Measurements from ENCODE around the gene IMPDH2. TPM values are rescaled to one million over a fixed set of nuclear protein-coding genes. Genes with fewer than 3 reads are reported as not detected.
A peak's percentile ranks its signal among the peaks of the same experiment; 100 is the strongest.
"Not testable (repeated sequence)": the region's sequence is repeated elsewhere in the genome, so short reads cannot be mapped to it uniquely, and the experiment has no call there.

The IMPDH2 gene
- total RNA-seq, 1 experiment from 2014 or later: 591 TPM

DNA sequence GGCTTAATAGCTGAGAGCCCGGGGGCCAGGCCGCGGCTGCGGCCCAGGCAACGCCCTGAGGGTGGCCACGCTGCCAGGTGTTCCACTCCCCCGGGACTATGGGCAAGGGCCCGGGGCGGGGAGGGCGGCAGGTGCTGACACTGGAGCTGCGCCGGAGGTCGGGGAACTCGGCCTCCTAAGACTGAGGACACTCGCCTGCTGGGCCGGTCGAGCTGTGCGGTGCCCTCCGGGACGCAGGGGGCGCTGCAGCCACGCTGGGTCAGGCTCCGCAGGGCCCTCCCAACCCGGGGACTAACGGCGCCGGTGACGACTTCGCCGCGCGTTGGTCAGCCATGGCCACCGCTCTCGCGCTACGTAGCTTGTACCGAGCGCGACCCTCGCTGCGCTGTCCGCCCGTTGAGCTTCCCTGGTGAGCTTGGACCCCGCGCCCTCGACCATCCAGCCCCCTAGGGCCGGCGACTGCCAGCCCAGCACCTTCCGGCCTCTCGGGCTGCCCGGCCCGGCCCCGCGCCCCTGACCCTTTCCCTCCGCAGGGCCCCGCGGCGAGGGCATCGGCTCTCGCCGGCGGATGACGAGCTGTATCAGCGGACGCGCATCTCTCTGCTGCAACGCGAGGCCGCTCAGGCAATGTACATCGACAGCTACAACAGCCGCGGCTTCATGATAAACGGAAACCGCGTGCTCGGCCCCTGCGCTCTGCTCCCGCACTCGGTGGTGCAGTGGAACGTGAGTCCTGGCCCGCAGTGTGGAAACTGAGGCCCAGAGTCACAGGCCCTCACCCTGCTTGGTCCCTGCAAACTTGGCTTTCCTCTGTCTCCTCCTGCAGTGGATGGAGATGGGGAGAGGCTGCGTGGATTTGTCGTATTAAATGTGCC is 7.1 kb downstream of the IMPDH2 start, which contains the start of gene NDUFAF3:
Gene NDUFAF3 (plus strand): TSS at position 309 of the 875 bp plus-strand sequence. CDS start 24 bp downstream, at position 333.
- DNase-seq (ENCODE audit: low read depth): peak; percentile 92

DNA sequence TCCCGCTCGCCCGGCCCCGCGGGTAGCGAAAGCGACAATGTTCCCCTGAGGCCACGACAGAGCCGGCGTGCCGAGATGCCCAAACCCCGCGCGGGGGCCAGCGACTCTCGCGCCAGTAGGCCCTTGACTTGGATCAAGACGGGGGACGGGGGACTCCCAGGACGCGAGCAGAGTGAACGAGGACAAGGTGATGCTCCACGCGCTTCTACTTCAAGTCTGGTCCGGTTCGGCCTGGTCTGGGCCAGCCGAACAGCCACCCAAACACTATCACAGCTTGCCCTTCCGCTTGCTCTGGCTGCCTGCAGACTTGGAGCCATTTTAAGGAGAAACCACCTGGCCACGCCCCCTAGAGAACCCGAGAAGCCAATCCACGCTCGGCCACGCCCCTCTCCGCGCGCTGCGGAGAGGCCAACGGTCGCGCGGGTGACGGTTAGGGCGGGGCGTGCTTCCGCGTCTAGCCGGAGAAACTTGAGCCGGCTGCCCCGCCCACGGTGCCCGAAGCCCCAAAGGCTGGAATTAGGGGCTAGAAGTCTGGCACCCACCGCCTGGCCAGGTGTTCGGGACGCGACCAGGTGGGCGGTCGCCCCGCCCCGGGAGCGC is 7.9 kb downstream of the IMPDH2 start:
- peak; percentile 98 for DNase-seq (ENCODE audit: low read depth)

DNA sequence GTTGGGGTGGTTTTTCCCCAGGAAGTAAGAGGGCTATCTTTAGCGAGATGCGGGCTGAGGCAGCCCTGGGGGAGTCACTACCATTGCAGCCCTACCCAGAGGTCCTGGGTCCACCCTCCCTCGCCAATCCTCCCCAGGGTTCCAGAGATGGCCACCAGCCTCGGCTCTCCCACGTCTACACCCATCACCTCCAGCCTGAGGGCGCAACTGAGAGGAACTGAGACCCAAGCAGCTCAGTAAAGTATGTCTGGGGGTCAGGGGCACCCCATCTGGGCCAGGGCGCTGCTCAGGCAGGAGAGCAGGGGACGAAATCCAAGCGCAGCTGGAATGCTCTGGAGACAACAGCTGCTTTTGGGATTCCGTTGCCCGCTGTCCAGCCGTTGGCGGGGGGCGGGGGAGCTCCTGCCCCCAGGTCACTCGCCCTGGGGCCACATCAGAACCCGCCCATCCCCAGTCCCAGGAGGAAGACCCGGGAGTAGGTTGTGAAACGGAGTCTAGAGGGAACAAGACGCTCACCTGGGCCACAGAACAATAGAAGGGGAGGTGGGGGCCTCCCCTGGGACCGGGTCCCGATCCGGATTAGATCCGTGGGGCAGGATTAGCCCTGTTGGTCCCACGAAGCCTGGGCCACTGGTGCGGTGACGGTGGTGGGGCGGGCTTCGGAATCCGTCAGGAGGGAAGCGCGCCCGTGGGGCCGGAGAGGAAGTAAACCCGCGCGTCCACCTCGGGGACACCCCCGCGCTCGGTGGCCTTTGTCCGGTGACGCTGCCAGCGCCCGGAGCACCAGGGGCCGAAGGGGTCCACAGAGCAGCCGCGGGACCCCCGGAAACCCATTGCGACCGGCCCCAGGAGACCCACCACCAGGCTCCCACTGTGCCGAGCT is 8.6 kb downstream of the IMPDH2 start:
- no peak for DNase-seq (ENCODE audit: low read depth)

DNA sequence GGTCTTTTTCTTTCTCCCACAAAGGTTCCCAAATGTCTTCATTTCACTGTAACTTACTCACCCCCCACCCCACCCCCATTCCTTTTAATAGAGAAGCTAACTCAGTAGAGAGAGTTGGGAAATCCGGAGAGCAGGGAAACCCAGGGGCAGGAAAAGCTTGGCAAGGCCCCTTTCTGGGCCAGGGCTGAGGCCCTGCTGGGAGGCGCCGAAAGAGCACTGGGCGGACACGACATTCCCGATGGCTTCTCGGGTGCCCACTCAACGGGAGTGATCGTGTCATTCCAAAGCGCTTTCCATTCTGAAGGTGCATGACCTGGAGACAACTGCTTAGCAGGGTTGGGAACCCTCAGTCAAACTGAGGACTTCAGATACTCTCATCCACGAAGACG is 9.3 kb downstream of the IMPDH2 start:
- DNase-seq (ENCODE audit: low read depth): no peak

- DNase-seq (ENCODE audit: low read depth): no peak
Measured at GRCh38 chr3:49018707-49019006, 10.5 kb downstream of the IMPDH2 start.

DNA sequence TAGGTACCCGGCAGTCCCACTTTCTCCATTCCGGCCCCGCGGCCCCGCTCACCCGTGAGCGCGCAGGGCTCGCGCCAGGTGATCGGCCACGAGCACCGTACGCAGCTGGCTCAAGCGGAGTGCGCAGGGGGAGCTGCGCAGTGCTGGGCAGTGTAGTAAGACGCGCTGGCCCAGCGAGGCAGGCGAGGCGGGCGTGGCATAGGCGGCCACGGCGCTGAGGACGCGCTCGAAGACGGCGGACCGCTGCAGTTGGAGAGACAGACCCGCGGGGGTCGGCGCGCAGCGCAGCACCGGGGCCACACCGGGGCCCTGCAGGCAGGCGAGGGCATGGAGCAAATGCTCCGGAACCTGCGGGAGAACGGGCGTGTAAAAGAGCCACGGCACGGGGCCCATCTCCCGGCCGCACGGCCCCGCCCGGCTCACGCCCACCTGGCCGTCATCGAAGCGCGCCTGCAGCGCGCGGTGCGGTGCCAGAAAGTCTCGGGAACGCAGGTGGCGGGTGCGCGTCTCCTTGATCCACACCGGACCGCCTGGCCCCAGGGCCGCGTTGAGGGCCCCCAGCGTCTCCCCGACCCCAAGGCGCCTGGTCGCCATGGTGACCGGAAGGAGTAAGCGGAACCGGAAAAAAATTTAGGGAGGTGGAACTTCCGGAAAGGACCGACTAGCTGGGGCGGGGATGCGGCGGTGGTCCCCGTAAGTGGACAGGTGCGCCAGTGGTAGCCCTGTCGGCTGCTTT is 11.1 kb downstream of the IMPDH2 start, which contains the start of gene DALRD3:
Gene DALRD3 (minus strand): TSS at position 610 of the 736 bp plus-strand sequence. CDS start 16 bp downstream, at position 594.
- DNase-seq (ENCODE audit: low read depth): peak; percentile 71

GRCh38 chr3:49017229-49017970 is 11.8 kb downstream of the IMPDH2 start:
- DNase-seq (ENCODE audit: low read depth): no peak

GRCh38 chr3:49016414-49017228 is 12.6 kb downstream of the IMPDH2 start:
- DNase-seq (ENCODE audit: low read depth): no peak

GRCh38 chr3:49015765-49016164 is 13.4 kb downstream of the IMPDH2 start:
- no peak for DNase-seq (ENCODE audit: low read depth)

DNA sequence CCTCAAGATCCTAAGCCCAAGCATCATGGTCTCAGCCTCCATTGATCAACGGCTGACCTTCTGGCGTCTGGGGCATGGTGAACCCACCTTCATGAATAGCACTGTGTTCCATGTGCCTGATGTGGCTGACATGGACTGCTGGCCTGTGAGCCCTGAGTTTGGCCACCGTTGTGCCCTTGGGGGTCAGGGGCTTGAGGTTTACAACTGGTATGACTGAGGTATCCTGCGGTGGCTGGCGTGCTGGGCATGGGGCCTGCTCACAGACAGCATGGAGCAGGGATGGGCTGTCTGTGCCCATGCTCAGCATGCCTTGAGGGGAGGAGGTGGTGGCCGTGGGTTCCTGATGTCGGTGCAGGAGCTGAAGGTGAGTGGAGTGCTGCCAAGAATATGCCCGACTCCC is 14.1 kb downstream of the IMPDH2 start:
- no peak for DNase-seq (ENCODE audit: low read depth)

- no peak for DNase-seq (ENCODE audit: low read depth)
Measured at GRCh38 chr3:49013738-49014660, 15.2 kb downstream of the IMPDH2 start.

GRCh38 chr3:49013113-49013737 is 16.0 kb downstream of the IMPDH2 start:
- no peak for DNase-seq (ENCODE audit: low read depth)

DNA sequence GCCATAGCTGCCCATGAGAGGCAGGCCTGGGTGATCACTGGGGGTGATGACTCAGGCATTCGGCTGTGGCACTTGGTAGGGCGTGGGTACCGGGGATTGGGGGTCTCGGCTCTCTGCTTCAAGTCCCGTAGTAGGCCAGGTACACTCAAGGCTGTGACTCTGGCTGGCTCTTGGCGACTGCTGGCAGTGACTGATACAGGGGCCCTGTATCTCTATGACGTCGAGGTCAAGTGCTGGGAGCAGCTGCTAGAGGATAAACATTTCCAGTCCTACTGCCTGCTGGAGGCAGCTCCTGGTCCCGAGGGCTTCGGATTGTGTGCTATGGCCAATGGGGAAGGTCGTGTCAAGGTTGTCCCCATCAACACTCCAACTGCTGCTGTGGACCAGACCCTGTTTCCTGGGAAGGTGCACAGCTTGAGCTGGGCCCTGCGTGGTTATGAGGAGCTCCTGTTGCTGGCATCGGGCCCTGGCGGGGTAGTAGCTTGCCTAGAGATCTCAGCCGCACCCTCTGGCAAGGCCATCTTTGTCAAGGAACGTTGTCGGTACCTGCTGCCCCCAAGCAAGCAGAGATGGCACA is 16.7 kb downstream of the IMPDH2 start:
- no peak for DNase-seq (ENCODE audit: low read depth)

GRCh38 chr3:49009396-49009795 is 19.8 kb downstream of the IMPDH2 start:
- DNase-seq (ENCODE audit: low read depth): no peak

DNA sequence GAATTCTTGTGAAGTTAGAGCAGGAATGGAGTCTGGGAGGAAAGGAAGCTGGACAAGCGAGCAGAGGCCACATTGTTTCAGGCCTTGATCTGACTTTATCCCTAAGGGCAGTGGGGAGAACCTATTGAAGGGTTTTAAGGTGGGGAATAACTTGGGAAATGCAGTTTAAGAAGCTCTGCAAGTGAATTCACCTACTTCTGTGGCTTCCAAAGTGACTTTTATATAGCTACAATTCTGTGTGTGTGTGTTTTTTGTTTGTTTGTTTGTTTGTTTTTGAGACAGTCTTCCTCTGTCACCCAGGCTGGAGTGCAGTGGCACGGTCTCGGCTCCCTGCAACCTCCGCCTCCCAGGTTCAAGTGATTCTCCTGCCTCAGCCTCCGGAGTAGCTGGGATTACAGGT is 20.6 kb downstream of the IMPDH2 start:
- not testable (repeated sequence) for DNase-seq (ENCODE audit: low read depth)

DNA sequence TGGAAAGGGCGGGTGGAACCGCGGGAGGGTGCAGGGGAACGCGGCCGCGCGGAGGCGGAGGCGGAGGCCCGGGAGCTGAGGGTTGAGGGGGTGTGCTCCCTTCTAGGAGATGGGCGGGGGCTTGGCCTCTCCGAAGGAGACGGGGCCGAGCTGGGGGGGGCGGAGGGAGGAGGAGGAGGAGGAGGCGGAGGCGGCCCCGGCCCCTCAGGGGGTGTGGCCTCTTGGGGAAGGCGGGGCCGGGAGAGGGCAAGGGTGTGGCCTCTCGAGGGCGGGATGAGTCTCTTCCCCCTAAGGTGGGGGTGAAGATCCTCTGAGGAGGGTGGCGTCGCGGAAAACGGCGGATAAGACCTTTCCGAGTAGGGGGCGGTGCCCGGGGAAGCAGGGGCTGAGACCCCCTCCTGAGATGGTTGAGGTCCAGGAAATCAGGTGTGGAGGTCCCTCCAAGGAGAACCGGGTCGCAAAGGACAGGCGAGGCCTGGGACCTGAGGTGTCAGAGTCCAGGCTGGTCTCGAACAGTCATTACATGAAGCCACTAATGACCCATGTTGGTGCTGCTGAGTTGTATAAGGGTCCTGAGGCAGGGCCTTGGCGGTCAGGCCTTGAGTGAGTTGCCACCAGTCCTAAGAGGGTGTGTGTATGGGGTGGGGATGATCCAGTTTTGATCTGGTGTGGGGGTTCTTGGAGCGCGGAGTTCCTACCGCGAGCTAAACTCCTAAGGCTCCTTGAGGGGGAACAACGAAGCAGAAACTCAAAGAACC is 21.2 kb downstream of the IMPDH2 start:
- peak; percentile 79 for DNase-seq (ENCODE audit: low read depth)

Data from HT1080 (cell line).